ENCODE data around the gene ERCC6L2.

- TF ChIP-seq, protein P1, sequence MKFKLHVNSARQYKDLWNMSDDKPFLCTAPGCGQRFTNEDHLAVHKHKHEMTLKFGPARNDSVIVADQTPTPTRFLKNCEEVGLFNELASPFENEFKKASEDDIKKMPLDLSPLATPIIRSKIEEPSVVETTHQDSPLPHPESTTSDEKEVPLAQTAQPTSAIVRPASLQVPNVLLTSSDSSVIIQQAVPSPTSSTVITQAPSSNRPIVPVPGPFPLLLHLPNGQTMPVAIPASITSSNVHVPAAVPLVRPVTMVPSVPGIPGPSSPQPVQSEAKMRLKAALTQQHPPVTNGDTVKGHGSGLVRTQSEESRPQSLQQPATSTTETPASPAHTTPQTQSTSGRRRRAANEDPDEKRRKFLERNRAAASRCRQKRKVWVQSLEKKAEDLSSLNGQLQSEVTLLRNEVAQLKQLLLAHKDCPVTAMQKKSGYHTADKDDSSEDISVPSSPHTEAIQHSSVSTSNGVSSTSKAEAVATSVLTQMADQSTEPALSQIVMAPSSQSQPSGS (tag by site-specific recombination; IDR thresholded peaks at IDR 0.05; ENCODE audit: low read depth), result no peak
- TF ChIP-seq ZNF416 (tag by site-specific recombination; IDR thresholded peaks at IDR 0.05) (no peak), CTCF (tag by site-specific recombination; IDR thresholded peaks at IDR 0.05) (no peak), YY1 (tag by site-specific recombination; IDR thresholded peaks at IDR 0.05) (no peak), ZBTB11 (tag by site-specific recombination; conservative IDR thresholded peaks at IDR 0.05; ENCODE audit: low read depth) (no peak), ZNF623 (tag by site-specific recombination; IDR thresholded peaks at IDR 0.05) (no peak), PBX3 (CRISPR knock-in tag; IDR thresholded peaks at IDR 0.05) (no peak), ZNF660 (tag by site-specific recombination; IDR thresholded peaks at IDR 0.05) (no peak), TCF7L2 (IDR thresholded peaks at IDR 0.05; ENCODE audit: borderline replicate concordance, low read depth, low read length) (no peak), ZBTB21 (tag by site-specific recombination; IDR thresholded peaks at IDR 0.05) (no peak), ZNF121 (tag by site-specific recombination; IDR thresholded peaks at IDR 0.05) (no peak)
- TF ChIP-seq, protein P2, sequence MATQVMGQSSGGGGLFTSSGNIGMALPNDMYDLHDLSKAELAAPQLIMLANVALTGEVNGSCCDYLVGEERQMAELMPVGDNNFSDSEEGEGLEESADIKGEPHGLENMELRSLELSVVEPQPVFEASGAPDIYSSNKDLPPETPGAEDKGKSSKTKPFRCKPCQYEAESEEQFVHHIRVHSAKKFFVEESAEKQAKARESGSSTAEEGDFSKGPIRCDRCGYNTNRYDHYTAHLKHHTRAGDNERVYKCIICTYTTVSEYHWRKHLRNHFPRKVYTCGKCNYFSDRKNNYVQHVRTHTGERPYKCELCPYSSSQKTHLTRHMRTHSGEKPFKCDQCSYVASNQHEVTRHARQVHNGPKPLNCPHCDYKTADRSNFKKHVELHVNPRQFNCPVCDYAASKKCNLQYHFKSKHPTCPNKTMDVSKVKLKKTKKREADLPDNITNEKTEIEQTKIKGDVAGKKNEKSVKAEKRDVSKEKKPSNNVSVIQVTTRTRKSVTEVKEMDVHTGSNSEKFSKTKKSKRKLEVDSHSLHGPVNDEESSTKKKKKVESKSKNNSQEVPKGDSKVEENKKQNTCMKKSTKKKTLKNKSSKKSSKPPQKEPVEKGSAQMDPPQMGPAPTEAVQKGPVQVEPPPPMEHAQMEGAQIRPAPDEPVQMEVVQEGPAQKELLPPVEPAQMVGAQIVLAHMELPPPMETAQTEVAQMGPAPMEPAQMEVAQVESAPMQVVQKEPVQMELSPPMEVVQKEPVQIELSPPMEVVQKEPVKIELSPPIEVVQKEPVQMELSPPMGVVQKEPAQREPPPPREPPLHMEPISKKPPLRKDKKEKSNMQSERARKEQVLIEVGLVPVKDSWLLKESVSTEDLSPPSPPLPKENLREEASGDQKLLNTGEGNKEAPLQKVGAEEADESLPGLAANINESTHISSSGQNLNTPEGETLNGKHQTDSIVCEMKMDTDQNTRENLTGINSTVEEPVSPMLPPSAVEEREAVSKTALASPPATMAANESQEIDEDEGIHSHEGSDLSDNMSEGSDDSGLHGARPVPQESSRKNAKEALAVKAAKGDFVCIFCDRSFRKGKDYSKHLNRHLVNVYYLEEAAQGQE (tag by site-specific recombination; IDR thresholded peaks at IDR 0.05), result no peak
- TF ChIP-seq, protein P3, sequence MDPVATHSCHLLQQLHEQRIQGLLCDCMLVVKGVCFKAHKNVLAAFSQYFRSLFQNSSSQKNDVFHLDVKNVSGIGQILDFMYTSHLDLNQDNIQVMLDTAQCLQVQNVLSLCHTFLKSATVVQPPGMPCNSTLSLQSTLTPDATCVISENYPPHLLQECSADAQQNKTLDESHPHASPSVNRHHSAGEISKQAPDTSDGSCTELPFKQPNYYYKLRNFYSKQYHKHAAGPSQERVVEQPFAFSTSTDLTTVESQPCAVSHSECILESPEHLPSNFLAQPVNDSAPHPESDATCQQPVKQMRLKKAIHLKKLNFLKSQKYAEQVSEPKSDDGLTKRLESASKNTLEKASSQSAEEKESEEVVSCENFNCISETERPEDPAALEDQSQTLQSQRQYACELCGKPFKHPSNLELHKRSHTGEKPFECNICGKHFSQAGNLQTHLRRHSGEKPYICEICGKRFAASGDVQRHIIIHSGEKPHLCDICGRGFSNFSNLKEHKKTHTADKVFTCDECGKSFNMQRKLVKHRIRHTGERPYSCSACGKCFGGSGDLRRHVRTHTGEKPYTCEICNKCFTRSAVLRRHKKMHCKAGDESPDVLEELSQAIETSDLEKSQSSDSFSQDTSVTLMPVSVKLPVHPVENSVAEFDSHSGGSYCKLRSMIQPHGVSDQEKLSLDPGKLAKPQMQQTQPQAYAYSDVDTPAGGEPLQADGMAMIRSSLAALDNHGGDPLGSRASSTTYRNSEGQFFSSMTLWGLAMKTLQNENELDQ (tag by site-specific recombination; IDR thresholded peaks at IDR 0.05; ENCODE audit: low read depth), result no peak
Measured at GRCh38 chr9:95845751-95846150, 29.7 kb upstream of the ERCC6L2 start.

Data from HEK293 (cell line).